ENCODE measurements around the gene RECQL5.

Gene RECQL5

GRCh38 chr17:75624021-75624420, 42.9 kb downstream of the RECQL5 start:
- Mint-ChIP-seq H3K27me3 (no peaks in the 10 kb centered on the region), H3K4me1 (no peaks in the 10 kb centered on the region), H3K27ac (no peak overlapping the region), H3K9me3 (no peaks in the 10 kb centered on the region), H3K4me3 (no peak overlapping the region), H3K36me3 (no peaks in the 10 kb centered on the region)

- H3K9me3 Mint-ChIP-seq = no peaks in the 10 kb centered on the region
- H3K27me3 Mint-ChIP-seq = no peaks in the 10 kb centered on the region
- H3K4me1 Mint-ChIP-seq = no peaks in the 10 kb centered on the region
- H3K27ac Mint-ChIP-seq = no peak overlapping the region
- no peak overlapping the region for H3K4me3 Mint-ChIP-seq
- no peaks in the 10 kb centered on the region for H3K36me3 Mint-ChIP-seq
Observed at GRCh38 chr17:75623386-75623785, 43.6 kb downstream of the RECQL5 start.

- H3K27me3 Mint-ChIP-seq = no peaks in the 10 kb centered on the region
- H3K36me3 Mint-ChIP-seq = no peaks in the 10 kb centered on the region
- H3K9me3 Mint-ChIP-seq = no peaks in the 10 kb centered on the region
- H3K4me3 Mint-ChIP-seq = no peak overlapping the region
- no peaks in the 10 kb centered on the region for H3K4me1 Mint-ChIP-seq
- no peak overlapping the region for H3K27ac Mint-ChIP-seq
Observed at GRCh38 chr17:75622771-75623273, 44.1 kb downstream of the RECQL5 start.

GRCh38 chr17:75622076-75622475, 44.9 kb downstream of the RECQL5 start:
- Mint-ChIP-seq H3K9me3 (no peaks in the 10 kb centered on the region), H3K27me3 (no peaks in the 10 kb centered on the region), H3K27ac (peak overlapping the region; percentile 23), H3K4me3 (no peak overlapping the region), H3K36me3 (no peaks in the 10 kb centered on the region), H3K4me1 (no peaks in the 10 kb centered on the region)

GRCh38 chr17:75621489-75621888, 45.5 kb downstream of the RECQL5 start:
- no peaks in the 10 kb centered on the region for H3K9me3 Mint-ChIP-seq
- no peaks in the 10 kb centered on the region for H3K36me3 Mint-ChIP-seq
- no peaks in the 10 kb centered on the region for H3K27me3 Mint-ChIP-seq
- no peak overlapping the region for H3K27ac Mint-ChIP-seq
- no peaks in the 10 kb centered on the region for H3K4me1 Mint-ChIP-seq
- H3K4me3 Mint-ChIP-seq = no peak overlapping the region

GRCh38 chr17:75619506-75620431, 47.2 kb downstream of the RECQL5 start:
- Mint-ChIP-seq H3K4me3 (no peak overlapping the region), H3K4me1 (no peaks in the 10 kb centered on the region), H3K36me3 (no peaks in the 10 kb centered on the region), H3K27ac (no peak overlapping the region), H3K27me3 (no peaks in the 10 kb centered on the region), H3K9me3 (no peaks in the 10 kb centered on the region)

- no peaks in the 10 kb centered on the region for H3K4me1 Mint-ChIP-seq
- no peak overlapping the region for H3K27ac Mint-ChIP-seq
- no peak overlapping the region for H3K4me3 Mint-ChIP-seq
- H3K9me3 Mint-ChIP-seq = no peaks in the 10 kb centered on the region
- H3K36me3 Mint-ChIP-seq = no peaks in the 10 kb centered on the region
- H3K27me3 Mint-ChIP-seq = no peaks in the 10 kb centered on the region
Observed at GRCh38 chr17:75617675-75618074, 49.3 kb downstream of the RECQL5 start.

GRCh38 chr17:75617218-75617617, 49.7 kb downstream of the RECQL5 start:
- Mint-ChIP-seq H3K36me3 (no peaks in the 10 kb centered on the region), H3K27me3 (no peaks in the 10 kb centered on the region), H3K4me3 (no peak overlapping the region), H3K27ac (no peak overlapping the region), H3K9me3 (no peaks in the 10 kb centered on the region), H3K4me1 (no peaks in the 10 kb centered on the region)

- Mint-ChIP-seq H3K36me3 (no peaks in the 10 kb centered on the region), H3K4me3 (no peak overlapping the region), H3K9me3 (no peaks in the 10 kb centered on the region), H3K27ac (no peak overlapping the region), H3K4me1 (no peaks in the 10 kb centered on the region), H3K27me3 (no peaks in the 10 kb centered on the region)
Observed at GRCh38 chr17:75616521-75617122, 50.3 kb downstream of the RECQL5 start.

- Mint-ChIP-seq H3K36me3 (no peaks in the 10 kb centered on the region), H3K27me3 (no peaks in the 10 kb centered on the region), H3K4me3 (no peak overlapping the region), H3K4me1 (no peaks in the 10 kb centered on the region), H3K9me3 (no peaks in the 10 kb centered on the region), H3K27ac (no peak overlapping the region)
Observed at GRCh38 chr17:75615301-75615700, 51.7 kb downstream of the RECQL5 start.

GRCh38 chr17:75614556-75615270, 52.2 kb downstream of the RECQL5 start:
- no peaks in the 10 kb centered on the region for H3K4me1 Mint-ChIP-seq
- no peaks in the 10 kb centered on the region for H3K27me3 Mint-ChIP-seq
- no peaks in the 10 kb centered on the region for H3K36me3 Mint-ChIP-seq
- H3K27ac Mint-ChIP-seq = no peak overlapping the region
- H3K4me3 Mint-ChIP-seq = no peak overlapping the region
- no peaks in the 10 kb centered on the region for H3K9me3 Mint-ChIP-seq

- no peaks in the 10 kb centered on the region for H3K9me3 Mint-ChIP-seq
- H3K36me3 Mint-ChIP-seq = no peaks in the 10 kb centered on the region
- H3K4me3 Mint-ChIP-seq = no peak overlapping the region
- no peak overlapping the region for H3K27ac Mint-ChIP-seq
- no peaks in the 10 kb centered on the region for H3K4me1 Mint-ChIP-seq
- H3K27me3 Mint-ChIP-seq = no peaks in the 10 kb centered on the region
Observed at GRCh38 chr17:75614006-75614405, 52.9 kb downstream of the RECQL5 start.

GRCh38 chr17:75612906-75613626, 53.9 kb downstream of the RECQL5 start:
- Mint-ChIP-seq H3K9me3 (no peaks in the 10 kb centered on the region), H3K4me3 (no peak overlapping the region), H3K27ac (no peak overlapping the region), H3K36me3 (no peaks in the 10 kb centered on the region), H3K27me3 (no peaks in the 10 kb centered on the region), H3K4me1 (no peaks in the 10 kb centered on the region)

- Mint-ChIP-seq H3K4me1 (no peaks in the 10 kb centered on the region), H3K36me3 (no peaks in the 10 kb centered on the region), H3K27me3 (no peaks in the 10 kb centered on the region), H3K27ac (no peak overlapping the region), H3K9me3 (no peaks in the 10 kb centered on the region), H3K4me3 (no peak overlapping the region)
Observed at GRCh38 chr17:75611851-75612429, 55.0 kb downstream of the RECQL5 start.

Measured in activated naive CD4-positive, alpha-beta T cell treated with anti-CD3 and anti-CD28 coated beads, Interleukin-2, amount 50 U/mL, for 24 hours (primary cell).